Right lung (tissue), 5 donors: ENCODE measurements around the gene ZBED1. TPM values are rescaled to one million over a fixed set of nuclear protein-coding genes. Genes with fewer than 3 reads are reported as not detected.
"Not testable (repeated sequence)": the region's sequence is repeated elsewhere in the genome, so short reads cannot be mapped to it uniquely, and the experiment has no call there.

Experiments used
- DNase-seq, 2 donors: peaks; one replicate each; pipeline ENCODE4 v3.0.0-alpha.2; 2013
- polyA plus RNA-seq, 5 donors: library from polyadenylated mRNA; unstranded; fragments of 120-200 nt; gene quantifications; one replicate each; pipeline versions ENCODE4 v1.2.1 to v1.2.3, GENCODE V29; 2013; ENCODE audit warnings: inconsistent platforms in 1 of 5, low replicate concordance in 1 of 5; ENCODE audit not compliant: insufficient read length in 5 of 5, insufficient read depth in 1 of 5

Gene ZBED1
- polyA plus RNA-seq, 5 donors = 26.8 to 35.0 (median 29.3) TPM

- no peak for DNase-seq
Observed at GRCh38 chrX:2521092-2521926, 20.5 kb upstream of the ZBED1 start.

GRCh38 chrX:2520539-2520938, 19.8 kb upstream of the ZBED1 start:
- no peak for DNase-seq

DNA sequence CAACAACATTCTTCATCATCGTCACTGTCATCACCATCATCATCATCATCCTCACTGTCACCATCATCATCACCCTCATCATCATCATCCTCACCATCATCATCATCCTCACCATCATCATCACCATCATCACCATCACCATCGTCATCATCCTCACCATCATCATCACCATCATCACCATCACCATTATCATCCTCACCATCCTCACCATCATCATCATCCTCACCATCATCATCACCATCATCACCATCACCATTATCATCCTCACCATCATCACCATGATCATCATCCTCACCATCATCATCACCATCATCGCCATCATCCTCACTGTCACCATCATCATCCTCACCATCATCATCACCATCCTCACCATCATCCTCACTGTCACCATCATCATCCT, 18.9 kb upstream of the ZBED1 start:
- DNase-seq = not testable (repeated sequence)

DNA sequence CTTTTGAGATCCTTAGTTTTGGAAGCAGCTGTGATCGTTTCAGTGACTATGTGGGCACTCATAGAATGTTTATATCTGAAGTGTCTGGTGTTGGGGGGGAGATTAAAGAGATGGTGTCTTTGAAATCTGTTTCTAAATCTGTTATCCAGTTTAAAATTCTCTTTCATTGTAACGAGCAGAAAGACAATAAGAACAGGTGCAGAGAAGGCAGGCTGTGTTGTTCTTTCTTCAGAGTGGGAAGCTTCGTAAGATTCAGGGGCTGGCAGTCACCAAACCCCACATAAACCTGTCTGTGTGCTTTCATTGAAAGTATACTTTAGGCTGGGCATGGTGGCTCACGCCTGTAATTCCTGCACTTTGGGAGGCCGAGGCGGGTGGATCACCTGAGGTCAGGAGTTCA, 16.3 kb upstream of the ZBED1 start:
- DNase-seq = no peak

DNA sequence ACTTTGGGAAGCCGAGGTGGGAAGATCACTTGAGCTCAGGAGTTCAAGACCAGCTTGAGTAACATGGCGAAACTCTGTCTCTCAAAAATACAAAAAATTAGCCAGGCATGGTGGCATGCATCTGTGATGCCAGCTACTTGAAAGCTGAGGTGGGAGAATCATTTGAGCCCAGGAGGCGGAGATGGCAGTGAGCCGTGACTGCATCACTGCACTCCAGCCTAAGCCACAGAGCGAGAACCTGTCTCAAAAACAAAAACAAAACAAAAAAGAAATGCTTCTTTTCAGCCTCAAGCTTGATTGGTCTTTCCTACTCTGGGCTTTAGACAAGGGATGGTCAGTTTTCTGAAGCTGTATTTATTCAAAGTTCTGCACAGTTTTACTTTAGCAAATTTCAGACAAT, 15.8 kb upstream of the ZBED1 start:
- DNase-seq = no peak

DNA sequence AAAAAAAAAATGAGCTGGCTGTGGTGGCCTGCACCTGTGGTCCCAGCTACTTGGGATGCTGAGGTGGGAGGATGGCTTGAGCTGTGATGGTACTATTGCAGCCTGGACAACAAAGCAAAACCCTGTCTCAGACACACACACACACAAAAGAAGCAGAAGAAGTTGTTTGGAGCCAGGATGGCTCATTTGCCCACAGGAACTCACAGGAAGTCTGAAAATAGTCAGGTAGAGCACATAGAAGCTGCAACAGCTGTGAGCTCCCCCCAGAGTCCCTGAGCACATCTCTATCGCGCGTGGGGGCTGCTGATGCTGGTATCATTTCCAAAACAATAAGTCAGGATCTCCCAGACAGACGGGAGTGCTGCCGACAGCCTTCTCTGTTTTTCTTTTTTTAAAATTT, 13.4 kb upstream of the ZBED1 start:
- no peak for DNase-seq

- DNase-seq = no peak
Observed at GRCh38 chrX:2513121-2513664, 12.4 kb upstream of the ZBED1 start.

DNA sequence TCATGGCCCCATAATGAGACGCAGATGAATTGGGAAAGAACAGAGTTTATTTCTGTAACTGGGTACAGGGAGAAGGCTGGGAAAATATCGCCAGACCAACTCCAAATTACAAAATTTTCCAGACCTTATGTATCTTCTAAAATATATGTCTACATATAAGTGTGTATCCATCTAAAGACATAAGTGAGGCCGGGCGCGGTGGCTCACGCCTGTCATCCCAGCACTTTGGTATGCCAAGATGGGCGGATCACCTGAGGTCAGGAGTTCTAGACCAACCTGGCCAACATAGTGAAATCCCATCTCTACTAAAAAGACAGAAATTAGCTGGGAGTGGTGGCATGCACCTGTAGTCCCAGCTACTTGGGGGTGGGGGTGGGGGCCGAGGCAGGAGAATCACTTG, 11.7 kb upstream of the ZBED1 start:
- no peak for DNase-seq

DNA sequence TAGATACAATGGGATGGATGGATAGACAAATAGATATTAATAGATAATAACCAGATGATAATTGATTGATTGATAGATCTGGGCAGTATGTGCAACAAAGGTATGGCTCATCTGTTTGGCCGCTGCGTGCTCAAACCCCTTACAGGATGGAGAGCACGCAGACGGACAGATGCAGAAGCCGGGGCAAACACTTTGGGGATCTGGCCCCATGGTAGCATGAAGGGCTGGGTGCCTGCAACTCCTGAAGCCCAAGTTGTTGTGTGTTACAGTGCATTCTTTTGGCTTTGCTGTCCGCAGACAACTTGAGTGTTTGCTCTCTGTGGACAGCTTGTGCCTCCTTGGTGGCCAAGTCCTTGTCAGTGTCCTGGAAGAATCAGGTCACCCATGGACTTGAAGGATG, 10.6 kb upstream of the ZBED1 start:
- no peak for DNase-seq

- DNase-seq = no peak
Observed at GRCh38 chrX:2508648-2509335, 8.0 kb upstream of the ZBED1 start.

- DNase-seq = no peak
Observed at GRCh38 chrX:2507904-2508627, 7.3 kb upstream of the ZBED1 start.

DNA sequence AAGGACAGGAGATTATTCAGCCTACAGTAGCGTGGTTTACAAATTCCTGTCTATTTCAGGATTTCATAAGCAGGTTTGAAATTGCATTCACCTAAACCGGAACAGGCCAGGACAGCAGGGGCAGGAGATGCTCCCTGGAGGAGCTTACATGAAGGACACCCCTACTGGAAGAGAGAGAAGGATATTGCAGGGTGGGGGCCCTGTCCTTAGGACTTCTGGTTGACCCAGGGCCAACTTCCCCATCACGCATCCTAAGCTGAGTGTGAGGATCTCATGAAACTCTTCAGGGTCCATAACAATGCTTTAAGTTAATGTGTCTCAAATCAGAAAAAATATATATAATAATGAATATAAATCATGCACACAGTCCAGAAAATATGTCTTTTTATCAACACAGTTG, 6.4 kb upstream of the ZBED1 start:
- no peak for DNase-seq

GRCh38 chrX:2505341-2505740, 4.6 kb upstream of the ZBED1 start:
- DNase-seq = not testable (repeated sequence)

DNA sequence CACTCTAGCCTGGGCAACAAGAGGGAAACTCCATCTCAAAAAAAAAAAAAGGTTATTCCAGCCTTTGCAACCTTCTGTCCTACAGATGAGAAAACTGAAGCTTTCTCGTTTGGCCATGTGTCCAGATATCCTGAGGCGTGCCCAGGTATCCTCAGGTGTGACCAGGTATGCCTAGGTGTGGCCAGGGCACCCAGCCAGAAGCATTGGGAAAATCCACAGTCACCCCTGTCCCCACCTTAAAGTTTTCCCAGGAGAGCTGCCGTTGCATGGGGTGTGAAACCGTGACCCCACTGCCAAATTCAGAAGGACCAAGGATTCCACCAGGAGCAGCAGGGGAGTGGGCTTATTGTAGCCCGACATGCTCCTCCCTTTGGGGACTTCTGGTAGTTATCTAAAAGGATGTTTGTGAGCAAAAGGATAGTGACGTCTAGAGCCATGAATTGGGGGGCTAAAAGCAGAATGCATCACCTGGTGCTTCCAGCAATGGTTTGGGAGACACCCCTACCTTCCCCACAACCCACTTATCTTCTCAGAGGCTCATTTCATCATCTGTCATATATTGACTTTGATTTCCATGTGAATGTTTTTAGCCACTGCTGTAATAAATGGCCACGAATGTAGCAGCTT, 4.0 kb upstream of the ZBED1 start:
- DNase-seq = no peak

DNA sequence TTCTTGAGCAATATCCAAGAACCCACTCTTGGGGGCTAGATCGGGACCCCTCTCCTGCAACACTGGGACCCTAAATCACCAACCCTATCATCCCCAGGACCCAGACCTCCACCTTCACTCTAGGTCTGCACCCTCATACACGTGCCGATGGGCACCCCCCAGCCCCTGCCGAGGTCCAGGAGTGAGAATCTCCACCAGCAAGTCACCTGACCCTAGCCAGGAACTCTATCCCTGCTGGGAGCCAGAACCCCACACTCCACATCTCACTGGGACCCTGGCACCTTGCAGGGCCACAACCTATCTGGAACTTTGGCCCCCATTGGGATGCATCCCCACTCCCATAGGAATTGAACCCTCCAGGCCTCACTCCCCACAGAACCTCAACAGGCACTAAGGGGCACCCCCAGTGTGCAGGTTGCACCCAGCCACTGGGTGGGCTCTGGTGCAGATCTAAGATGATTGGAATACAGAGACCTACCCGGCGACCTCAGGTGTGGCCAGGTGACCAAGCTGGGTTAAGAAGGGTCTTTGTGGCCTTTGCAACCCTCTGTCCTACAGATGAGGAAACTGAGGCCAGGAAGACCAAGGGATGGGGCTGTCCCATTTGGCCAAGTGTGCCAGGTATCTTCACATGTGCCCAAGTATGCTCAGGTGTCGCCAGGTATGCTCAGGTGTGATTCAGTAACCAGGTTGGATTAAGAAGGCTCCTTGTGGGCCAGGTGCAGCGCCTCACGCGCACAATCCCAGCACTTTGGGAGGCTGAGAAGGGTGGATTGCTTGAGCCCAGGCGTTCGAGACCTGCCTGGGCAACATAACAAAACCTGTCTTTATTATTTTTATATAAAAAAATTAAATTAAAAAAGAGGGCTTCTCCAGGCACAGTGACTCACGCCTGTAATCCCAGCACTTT, 3.1 kb upstream of the ZBED1 start:
- DNase-seq = no peak

DNA sequence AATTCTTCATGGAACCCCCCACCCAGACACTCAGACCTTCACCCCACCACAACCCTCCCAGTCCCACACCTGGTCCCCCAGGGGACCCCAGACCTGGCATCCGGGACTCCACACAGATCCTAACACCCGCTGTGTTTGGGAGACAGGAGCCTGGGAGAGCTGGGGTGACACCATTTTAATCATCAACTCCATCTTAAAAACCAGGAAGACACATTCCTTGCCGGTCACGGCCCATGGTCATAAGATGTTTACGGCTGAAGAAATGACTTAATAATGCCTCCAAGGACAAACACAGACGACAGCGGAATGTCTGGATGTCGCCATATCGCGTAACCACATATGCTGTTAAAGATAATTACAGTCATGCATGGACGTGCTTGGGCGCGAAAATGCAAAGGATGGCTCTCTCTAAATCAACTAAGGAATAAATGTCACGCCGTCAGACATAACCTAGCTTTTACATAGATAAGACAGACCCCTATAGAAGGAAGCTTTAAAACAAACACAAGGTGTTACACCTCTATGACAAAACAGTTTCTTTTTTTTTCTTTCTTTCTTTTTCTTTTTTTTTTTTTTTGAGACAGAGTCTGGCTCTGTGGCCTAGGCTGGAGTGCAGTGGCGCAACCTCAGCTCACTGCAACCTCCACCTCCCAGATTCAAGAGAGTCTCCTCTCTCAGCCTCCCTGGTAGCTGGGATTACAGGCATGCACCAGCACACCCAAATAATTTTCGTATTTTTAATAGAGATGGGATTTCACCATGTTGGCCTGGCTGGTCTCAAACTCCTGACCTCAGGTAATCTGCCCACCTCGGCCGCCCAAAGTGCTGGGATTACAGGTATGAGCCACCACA, 2.1 kb upstream of the ZBED1 start:
- no peak for DNase-seq

- no peak for DNase-seq
Observed at GRCh38 chrX:2502120-2502667, 1.4 kb upstream of the ZBED1 start.

DNA sequence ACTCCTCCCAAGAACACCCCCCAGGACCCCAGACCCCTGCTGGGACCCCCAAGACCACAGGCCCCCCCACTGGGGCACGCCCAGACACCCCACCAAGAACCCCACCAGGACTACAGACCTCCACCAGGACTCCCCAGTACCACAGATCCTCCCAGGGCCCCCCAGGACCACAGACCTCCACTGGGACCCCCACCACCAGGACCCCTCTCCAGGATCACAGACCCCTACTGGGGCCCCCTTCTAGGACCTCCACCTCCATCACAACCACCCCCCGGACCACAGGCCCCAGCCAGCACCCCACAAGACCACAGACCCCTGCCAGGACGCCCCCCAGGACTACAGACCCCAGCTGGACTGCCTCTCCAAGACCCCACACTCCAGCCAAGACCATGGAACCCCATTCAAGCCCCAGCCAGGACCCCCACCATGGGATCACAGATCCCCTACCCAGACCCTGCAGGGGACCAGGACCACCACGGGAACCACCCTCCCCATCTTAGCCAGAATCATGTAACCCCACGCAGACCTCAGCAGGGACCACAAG, 855 bp upstream of the ZBED1 start:
- no peak for DNase-seq

DNA sequence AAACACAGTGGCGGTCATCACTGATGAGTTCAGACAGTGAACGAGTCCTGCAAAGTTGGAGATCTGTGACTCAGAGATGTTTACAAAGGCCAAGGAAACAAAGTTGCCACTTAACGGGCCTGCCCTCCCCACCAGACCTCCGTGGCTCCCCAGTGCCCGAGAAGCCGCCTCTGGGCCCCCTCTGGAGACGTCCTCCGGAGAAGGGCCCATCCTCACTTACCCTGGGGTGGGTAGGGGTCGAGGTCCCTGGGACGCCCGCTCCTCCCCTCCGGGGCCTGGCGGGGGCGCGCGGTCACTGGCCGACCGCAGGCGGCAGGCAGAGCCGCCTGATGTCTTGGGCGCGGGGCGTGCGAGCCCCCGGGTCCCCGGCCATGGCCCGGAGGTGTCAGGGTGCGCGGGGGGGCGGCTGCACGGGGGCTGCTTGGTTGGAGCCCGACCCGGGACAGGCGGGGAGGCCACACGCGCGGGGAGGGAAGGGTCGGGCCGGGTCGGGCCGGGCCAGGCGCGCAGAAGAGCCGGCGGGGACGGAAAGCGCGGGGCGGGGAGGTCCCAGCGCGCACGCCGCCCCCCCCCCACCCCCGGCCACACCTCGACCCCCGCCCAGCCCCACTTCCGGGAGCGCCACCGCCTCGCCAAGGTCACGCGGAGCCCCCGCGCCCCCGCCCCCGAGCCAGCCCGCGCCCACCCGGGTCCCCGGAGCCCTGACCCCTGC, 529 bp downstream of the ZBED1 start:
- DNase-seq = peak; percentile 33 to 42
